Activated T-cell treated with anti-CD3 and anti-CD28 coated beads for 48 hours (primary cell): ENCODE results near the gene GALNT17.

Experiments used
- DNase-seq: peaks from one replicate; pipeline ENCODE4 v3.0.0-alpha.2; 2020; ENCODE audit warnings: low read depth

Gene GALNT17

DNA sequence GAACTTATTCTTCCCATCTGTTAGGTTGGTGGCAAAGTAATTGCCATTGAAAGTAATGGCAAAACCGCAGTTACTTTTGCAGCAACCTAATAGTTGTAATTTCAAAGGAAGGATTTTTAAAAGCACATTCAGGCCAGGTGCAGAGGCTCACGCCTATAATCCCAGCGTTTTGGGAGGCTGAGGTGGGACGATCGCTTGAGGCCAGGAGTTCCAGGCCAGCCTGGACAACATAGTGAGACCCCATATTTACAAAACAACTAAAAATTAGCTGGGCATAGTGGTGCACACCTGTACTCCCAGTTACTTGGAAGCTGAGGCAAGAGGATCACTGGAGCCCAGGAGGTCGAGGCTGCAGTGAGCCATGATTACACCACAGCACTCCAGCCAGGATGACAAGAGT lies 374.9 kb downstream of the GALNT17 start:
- no peak for DNase-seq

DNA sequence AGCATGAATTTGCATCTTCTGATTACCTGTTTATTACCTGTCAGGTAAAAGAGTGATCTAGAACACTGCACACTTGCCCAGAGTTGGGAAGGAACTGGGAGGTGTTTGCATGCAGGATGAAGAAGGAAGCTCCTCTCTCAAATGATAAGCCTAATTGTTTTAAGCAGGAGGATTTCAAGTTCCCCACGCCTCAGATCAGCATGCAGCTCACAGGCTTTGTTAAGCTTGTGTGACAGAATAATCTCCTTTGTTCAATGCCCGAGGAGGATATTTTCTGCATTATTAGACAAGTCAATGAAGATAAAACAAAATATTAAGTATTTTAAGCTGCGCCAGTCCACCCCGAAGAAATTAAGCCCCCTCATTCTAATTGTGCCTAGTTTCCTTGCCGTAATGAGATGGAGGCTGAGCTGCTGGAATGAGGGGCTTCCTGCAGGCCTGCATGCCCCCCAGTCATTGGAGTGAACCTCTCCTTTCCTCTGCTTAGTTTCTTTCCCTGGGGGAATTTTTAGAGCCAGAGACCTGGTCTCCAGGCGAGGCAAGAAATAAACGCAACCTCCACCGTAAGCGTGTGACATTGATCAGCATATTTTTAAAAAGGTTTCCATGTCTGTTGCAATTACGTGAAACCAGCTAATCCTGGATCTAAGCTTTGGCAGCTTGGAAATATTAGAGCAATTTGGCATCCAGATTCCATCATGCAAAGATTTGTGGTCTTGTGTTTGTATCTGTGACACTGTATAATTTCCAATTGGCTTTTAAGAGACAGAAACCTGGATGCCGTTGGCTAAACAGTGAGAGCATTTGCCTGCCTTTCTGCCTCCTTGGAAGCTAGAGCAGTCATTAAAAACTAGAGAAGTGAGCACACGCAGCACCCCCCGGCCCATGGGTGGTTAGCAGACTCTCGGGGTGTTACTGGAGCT lies 376.0 kb downstream of the GALNT17 start:
- no peak for DNase-seq

DNA sequence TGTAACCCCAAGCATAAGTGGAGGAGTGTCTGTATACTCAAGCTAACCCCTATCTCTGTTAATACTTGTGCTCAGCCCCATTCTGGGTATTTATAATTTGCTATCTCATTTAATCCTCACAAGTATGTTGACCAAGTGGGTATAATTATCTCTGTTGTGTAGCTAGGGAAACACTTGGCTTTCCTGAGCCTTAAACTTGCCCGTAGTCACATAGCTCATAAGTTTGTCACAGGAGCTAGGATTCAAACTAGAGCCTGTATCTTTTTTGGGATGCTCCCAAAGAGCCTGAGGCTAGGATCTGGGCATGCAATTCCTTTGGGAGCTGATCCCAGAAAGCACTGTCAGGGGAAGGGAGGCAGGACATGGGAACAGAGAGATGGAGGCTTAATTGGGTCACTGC lies 377.4 kb downstream of the GALNT17 start:
- no peak for DNase-seq

- DNase-seq: no peak
Observed at GRCh38 chr7:71511361-71511807, 379.4 kb downstream of the GALNT17 start.

DNA sequence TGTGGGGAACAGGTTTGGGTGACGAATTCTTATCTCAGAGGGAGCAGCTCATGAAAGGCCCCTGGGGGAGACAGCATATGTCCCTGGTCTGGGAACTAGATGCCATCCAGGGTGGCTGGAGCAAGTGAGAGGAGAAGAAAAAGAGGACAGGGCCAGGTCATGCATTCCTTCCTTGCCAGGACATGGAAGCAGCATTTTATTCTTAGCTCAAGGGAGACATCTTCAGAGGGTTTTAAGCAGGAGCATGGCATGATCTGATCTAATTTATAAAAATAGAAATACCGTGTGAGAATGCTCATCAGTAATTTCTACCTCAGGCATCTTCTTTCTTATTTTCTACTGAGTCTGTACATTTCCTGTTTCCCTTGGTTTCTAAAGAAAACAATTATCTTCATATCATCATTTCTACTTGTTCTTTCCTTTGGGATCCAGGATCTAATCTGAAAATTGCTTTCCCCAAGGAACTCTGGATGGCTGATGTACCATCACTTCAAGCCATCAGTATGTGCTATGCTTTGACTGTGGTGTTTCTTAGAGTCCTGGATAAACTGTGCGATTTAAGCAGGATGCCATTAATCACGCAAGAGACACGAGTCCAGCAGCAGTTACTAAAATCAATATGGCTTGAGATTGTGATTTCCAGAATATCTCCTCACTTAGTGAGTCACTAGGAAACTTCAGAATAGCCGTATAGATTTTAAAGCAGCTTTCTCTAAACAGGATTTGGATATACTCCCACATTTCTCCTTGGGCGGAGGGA lies 386.2 kb downstream of the GALNT17 start:
- no peak for DNase-seq

DNA sequence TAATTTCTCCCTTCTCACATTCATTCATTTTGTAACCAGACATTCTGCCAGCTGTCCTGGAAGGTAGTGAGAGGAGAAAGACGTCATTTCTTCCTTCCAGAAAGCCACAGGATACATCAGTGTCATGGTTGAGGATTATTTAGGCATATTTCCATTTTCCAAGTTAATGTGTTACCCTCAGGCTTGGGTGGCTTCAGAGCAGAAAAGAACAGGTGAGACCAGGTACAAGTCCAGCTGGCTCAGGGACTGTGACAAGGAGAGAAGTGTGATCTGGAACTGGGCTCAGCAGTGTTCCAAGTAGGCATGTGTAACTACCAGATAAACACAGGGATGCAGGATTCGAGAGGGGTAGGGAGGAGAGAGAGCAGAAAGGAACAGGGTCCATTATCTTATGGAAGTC lies 386.9 kb downstream of the GALNT17 start:
- DNase-seq: no peak

DNA sequence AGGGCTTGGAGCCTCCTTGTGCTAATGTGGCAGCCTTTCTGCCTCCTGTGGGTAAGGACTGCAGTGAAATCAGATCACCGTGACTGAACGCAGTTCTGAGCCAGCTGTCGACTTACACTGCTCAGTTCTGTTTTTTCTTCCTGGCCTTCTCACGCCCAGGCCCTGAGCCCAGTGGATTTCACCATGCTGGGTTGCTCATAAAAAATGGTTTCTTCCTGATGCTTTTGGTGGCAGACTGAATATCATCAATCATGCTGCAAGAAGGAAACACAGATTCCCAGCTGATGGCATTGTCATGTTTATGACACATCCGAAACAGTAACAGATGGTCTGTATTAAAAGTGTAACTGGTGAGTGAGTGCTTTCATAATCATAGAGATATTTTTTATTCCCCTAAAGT lies 389.6 kb downstream of the GALNT17 start:
- no peak for DNase-seq

DNA sequence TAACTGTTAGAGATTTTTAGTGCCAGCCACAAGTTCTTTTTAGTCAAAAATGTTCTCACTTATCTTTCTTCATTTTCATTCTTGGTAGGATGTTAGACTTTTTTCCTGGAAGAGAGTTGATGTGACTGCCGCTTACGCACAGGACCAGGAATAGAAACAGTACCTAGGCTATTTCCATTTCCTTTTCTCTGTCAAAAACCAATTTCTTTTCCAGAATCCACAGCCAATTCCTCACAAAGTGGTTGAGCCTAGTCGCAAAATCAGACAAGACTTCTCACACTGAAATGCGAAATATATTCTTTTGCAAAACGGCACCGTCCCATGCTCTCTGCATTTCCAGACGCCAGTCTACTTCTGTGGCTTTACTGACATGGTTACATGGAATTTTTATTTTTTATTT lies 394.2 kb downstream of the GALNT17 start:
- no peak for DNase-seq

DNA sequence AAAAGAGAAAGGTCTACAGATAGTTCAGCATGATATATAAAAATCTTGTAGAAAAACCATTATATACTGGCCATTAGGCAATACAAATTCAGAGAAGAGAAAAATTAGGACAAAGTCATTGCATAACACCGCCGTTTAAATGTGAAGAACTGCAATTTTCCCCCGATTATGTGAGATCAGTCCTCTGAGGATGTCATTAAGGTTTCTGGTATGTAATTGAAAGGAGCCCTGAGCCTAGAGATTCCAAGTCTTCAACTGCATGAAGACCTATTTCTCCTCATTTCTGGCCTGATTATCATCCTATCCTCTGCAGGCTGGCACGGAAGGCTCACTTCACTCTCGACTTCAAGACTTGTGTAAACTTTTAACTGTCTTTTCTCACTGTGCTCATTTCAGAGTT lies 395.3 kb downstream of the GALNT17 start:
- DNase-seq: no peak

DNA sequence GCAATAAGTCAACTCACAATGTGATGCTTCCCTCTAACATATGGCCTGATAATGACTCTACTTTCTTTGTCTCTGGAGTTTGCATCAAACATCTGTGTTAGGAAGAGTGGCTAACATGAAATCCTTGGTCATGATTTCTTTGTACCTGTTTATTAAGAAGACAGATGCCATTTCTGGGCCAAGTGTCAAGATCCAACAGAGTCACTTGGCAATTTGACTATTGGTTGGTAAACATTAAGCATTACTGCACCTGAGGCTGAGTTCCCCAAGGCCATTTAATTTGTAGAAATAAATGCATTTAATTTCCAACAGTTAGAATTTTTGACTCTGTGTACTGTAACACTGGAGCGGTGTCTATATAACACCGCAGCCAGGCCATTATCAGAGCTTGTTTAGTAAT lies 403.7 kb downstream of the GALNT17 start:
- DNase-seq: no peak

DNA sequence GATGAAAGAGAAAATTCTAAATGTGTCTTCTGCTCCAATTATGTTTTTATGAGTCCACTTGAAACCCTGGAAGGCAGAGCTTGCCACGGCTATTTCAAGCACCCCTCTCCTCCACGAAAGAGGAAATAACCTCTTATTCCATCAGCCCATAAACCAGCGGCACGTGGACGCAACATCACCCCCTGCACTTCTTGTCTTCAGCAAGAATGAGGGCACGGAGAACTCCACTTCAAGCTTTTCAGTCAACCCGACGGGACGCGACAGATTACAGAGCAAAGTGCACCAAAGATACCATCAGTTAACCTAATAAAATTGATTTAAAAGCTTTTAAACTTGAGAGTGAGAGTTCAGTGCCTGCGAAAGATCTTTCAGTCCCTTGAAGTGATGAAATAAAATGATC lies 406.3 kb downstream of the GALNT17 start:
- DNase-seq: no peak

GRCh38 chr7:71539615-71540014 lies 407.7 kb downstream of the GALNT17 start:
- DNase-seq: no peak

- no peak for DNase-seq
Observed at GRCh38 chr7:71541707-71542353, 409.9 kb downstream of the GALNT17 start.

DNA sequence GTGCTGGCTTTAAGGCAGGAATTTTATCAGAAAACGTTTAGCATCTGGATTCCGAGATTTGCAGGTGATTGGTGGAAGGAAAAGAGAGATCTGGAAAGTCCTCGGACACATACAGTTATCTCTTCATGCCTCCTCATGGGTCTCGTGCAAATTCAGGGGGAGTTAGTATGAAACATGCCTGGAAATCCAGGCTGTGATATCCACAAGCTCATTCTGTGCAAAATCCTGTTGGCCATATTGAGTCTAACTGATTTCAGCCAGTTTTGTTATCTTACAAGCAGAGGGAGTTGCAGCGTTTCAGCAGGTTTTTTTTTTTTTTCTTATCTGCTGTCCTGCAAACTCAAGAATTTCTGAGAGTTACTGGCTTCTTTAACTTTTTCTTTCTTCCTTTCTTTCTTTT lies 411.5 kb downstream of the GALNT17 start:
- no peak for DNase-seq

DNA sequence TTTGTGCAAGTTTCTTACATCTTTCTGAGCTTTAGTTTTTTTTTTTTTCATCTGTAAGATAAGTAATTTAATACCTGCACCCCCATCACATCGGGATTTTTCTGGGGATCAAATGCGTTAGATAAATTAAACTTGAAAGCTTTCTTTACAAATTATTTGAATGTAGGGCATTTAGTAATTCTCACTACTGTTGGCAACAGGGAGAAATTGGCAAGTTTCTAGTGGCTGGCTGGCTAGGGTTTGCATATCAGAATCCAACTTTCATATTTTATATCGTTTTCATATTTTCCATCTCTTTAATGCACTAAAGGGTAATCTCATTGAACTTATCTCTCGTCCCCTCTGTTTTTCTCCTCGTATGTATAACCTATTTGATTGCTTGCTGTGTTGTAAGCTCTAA lies 412.9 kb downstream of the GALNT17 start:
- DNase-seq: no peak

- DNase-seq: no peak
Observed at GRCh38 chr7:71547426-71547825, 415.5 kb downstream of the GALNT17 start.

- DNase-seq: no peak
Observed at GRCh38 chr7:71548746-71549145, 416.8 kb downstream of the GALNT17 start.

GRCh38 chr7:71553306-71553705 lies 421.4 kb downstream of the GALNT17 start:
- no peak for DNase-seq

- no peak for DNase-seq
Observed at GRCh38 chr7:71555758-71556157, 423.8 kb downstream of the GALNT17 start.

DNA sequence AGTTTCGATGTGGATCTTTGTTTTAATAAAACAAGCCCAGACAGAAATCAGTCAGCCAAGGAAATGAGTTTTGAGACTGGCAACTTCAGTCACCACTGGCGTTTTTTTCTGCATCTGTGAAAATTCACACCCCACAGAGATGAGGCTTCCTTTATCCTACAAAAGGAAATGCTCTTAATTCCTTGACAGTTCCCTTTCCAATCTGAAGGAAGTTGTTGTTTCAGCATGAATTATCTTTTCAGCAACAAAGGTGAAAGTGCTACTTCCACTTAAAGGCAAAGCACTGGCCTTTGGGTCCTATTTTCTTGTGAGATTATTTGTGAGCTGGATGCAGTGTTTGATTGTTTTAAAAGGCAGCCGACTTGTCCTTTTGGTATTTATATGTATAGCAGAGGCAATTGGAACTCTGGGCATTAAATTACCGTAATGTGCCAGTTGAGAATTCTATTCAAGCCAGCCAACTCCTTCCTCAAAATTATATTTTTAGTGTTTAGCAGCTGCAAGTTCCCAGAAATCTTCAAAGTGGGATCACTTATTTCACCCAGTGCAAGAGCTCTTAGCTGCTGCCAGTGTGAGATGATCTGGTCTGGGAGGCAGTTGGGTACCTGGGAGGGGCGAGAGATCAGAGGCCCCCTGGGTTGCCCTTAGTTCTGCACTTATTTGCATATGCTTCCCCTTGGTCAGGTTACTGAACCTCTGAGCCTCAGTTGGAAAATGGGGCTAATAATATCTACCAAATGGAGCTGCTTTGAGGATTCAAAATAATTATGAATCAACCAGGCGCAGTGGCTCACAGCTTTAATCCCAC lies 427.1 kb downstream of the GALNT17 start:
- DNase-seq: no peak

GRCh38 chr7:71560354-71560995 lies 428.5 kb downstream of the GALNT17 start:
- DNase-seq: no peak
